Stimulated activated naive CD8-positive, alpha-beta T cell treated with anti-CD3 and anti-CD28 coated beads, Interleukin-15, amount 100 ng/mL, for 72 hours (primary cell): ENCODE measurements around the gene HDAC7.
"Not testable (repeated sequence)": the region's sequence is repeated elsewhere in the genome, so short reads cannot be mapped to it uniquely, and the experiment has no call there.

Source experiments
- ATAC-seq: fragments of 150-1000 bp; cut with Tn5 transposase; 2 replicates; pipeline ENCODE4 v1.10.0; 2021; ENCODE audit warnings: mild to moderate bottlenecking, moderate library complexity
- DNase-seq, 2 donors: peaks; one replicate each; pipeline ENCODE4 v3.0.0; 2021 to 2022
- H3K27ac Mint-ChIP-seq, 2 donors: one replicate each; pipeline ENCODE4 v1.8.0; 2022; ENCODE audit warnings: mild to moderate bottlenecking in 2 of 2, mixed read lengths in 2 of 2, moderate library complexity in 2 of 2
- H3K27me3 Mint-ChIP-seq: one replicate; pipeline ENCODE4 v1.8.0; 2022; ENCODE audit warnings: mixed read lengths
- H3K4me1 Mint-ChIP-seq: one replicate; pipeline ENCODE4 v1.8.0; 2022; ENCODE audit warnings: mild to moderate bottlenecking, mixed read lengths
- H3K4me3 Mint-ChIP-seq, 2 donors: one replicate each; pipeline ENCODE4 v1.8.0; 2022; ENCODE audit warnings: mild to moderate bottlenecking in 2 of 2, mixed read lengths in 2 of 2, moderate library complexity in 1 of 2
- H3K9me3 Mint-ChIP-seq, 2 donors: one replicate each; pipeline ENCODE4 v1.8.0; 2022; ENCODE audit warnings: mixed read lengths in 2 of 2

The HDAC7 gene

GRCh38 chr12:47813511-47814196 lies 6.0 kb downstream of the HDAC7 start:
- Mint-ChIP-seq H3K9me3 (peaks cover 6 to 7% of the 10 kb centered on the region in 2 donors), H3K27me3 (no peaks in the 10 kb centered on the region), H3K27ac (peak overlapping the region; percentile 96 to 99), H3K4me3 (peak overlapping the region; percentile 90 to 95), H3K4me1 (peaks cover 85% of the 10 kb centered on the region)
- DNase-seq (peak; percentile 50 to 65), ATAC-seq (peak; percentile 23)

GRCh38 chr12:47812797-47813510 lies 6.7 kb downstream of the HDAC7 start:
- Mint-ChIP-seq H3K9me3 (peaks cover 6 to 7% of the 10 kb centered on the region in 2 donors), H3K4me3 (peak overlapping the region; percentile 90 to 95), H3K27ac (peak overlapping the region; percentile 96 to 99), H3K27me3 (no peaks in the 10 kb centered on the region), H3K4me1 (peaks cover 92% of the 10 kb centered on the region)
- peak; percentile 79 for ATAC-seq
- peak; percentile 93 to 97 for DNase-seq

GRCh38 chr12:47811581-47812484 lies 7.9 kb downstream of the HDAC7 start:
- peak overlapping the region; percentile 90 to 95 for H3K4me3 Mint-ChIP-seq
- peak overlapping the region; percentile 94 for H3K27ac Mint-ChIP-seq
- ATAC-seq (no peak), DNase-seq (no peak)
- no peaks in the 10 kb centered on the region for H3K27me3 Mint-ChIP-seq
- peaks cover 6 to 7% of the 10 kb centered on the region in 2 donors for H3K9me3 Mint-ChIP-seq
- peaks cover 96% of the 10 kb centered on the region for H3K4me1 Mint-ChIP-seq

GRCh38 chr12:47811072-47811396 lies 8.7 kb downstream of the HDAC7 start:
- DNase-seq: no peak

GRCh38 chr12:47809518-47809917 lies 10.2 kb downstream of the HDAC7 start:
- not testable (repeated sequence) for H3K27me3 Mint-ChIP-seq, ATAC-seq, H3K9me3 Mint-ChIP-seq, DNase-seq
- peak overlapping the region; percentile 16 to 32 for H3K27ac Mint-ChIP-seq
- H3K4me3 Mint-ChIP-seq: peak overlapping the region; percentile 90 to 95
- peaks cover 96% of the 10 kb centered on the region for H3K4me1 Mint-ChIP-seq

More at GRCh38 chr12:47811072-47811396, 8.7 kb downstream of the HDAC7 start:
- Mint-ChIP-seq H3K4me1 (peaks cover 96% of the 10 kb centered on the region), H3K4me3 (peak overlapping the region; percentile 90 to 95), H3K9me3 (peaks cover 6 to 7% of the 10 kb centered on the region in 2 donors), H3K27me3 (no peaks in the 10 kb centered on the region), H3K27ac (peak overlapping the region; percentile 24 to 94)
- no peak for ATAC-seq

- peak; percentile 42 for ATAC-seq
- H3K4me1 Mint-ChIP-seq: peaks cover 96% of the 10 kb centered on the region
Observed at GRCh38 chr12:47808574-47809365, 10.9 kb downstream of the HDAC7 start.

GRCh38 chr12:47808050-47808449 lies 11.7 kb downstream of the HDAC7 start:
- ATAC-seq (peak; percentile 70), DNase-seq (peak; percentile 60 to 91)
- Mint-ChIP-seq H3K4me1 (peaks cover 96% of the 10 kb centered on the region), H3K9me3 (no peaks in the 10 kb centered on the region), H3K27me3 (no peaks in the 10 kb centered on the region), H3K4me3 (peak overlapping the region; percentile 78 to 95), H3K27ac (peak overlapping the region; percentile 74 to 90)

More at GRCh38 chr12:47808574-47809365, 10.9 kb downstream of the HDAC7 start:
- no peaks in the 10 kb centered on the region for H3K27me3 Mint-ChIP-seq
- DNase-seq: peak; percentile 60 to 75
- no peaks in the 10 kb centered on the region for H3K9me3 Mint-ChIP-seq
- H3K27ac Mint-ChIP-seq: peak overlapping the region; percentile 74 to 90
- H3K4me3 Mint-ChIP-seq: peak overlapping the region; percentile 78 to 95

GRCh38 chr12:47807338-47807737 lies 12.4 kb downstream of the HDAC7 start:
- Mint-ChIP-seq H3K27ac (peak overlapping the region; percentile 74 to 90), H3K27me3 (no peaks in the 10 kb centered on the region), H3K4me3 (peak overlapping the region; percentile 78 to 95), H3K9me3 (no peaks in the 10 kb centered on the region), H3K4me1 (peaks cover 100% of the 10 kb centered on the region)
- DNase-seq (no peak), ATAC-seq (no peak)

- H3K4me3 Mint-ChIP-seq: peak overlapping the region; percentile 78 to 95
- DNase-seq (no peak), ATAC-seq (no peak)
- no peaks in the 10 kb centered on the region for H3K9me3 Mint-ChIP-seq
- no peaks in the 10 kb centered on the region for H3K27me3 Mint-ChIP-seq
- peak overlapping the region; percentile 91 to 94 for H3K27ac Mint-ChIP-seq
- H3K4me1 Mint-ChIP-seq: peaks cover 100% of the 10 kb centered on the region
Observed at GRCh38 chr12:47805417-47805816, 14.3 kb downstream of the HDAC7 start.

- no peaks in the 10 kb centered on the region for H3K9me3 Mint-ChIP-seq
- no peaks in the 10 kb centered on the region for H3K27me3 Mint-ChIP-seq
- DNase-seq (no peak), ATAC-seq (no peak)
- peak overlapping the region; percentile 91 to 94 for H3K27ac Mint-ChIP-seq
- peaks cover 100% of the 10 kb centered on the region for H3K4me1 Mint-ChIP-seq
- peak overlapping the region; percentile 78 to 80 for H3K4me3 Mint-ChIP-seq
Observed at GRCh38 chr12:47804171-47804570, 15.5 kb downstream of the HDAC7 start.

- Mint-ChIP-seq H3K27me3 (no peaks in the 10 kb centered on the region), H3K9me3 (no peaks in the 10 kb centered on the region), H3K4me3 (peak overlapping the region; percentile 78 to 80), H3K4me1 (peaks cover 100% of the 10 kb centered on the region), H3K27ac (peak overlapping the region; percentile 89 to 93)
- ATAC-seq: no peak
- DNase-seq: no peak
Observed at GRCh38 chr12:47803191-47803875, 16.4 kb downstream of the HDAC7 start.

- Mint-ChIP-seq H3K4me1 (peaks cover 100% of the 10 kb centered on the region), H3K4me3 (peak overlapping the region; percentile 78 to 80), H3K27me3 (no peaks in the 10 kb centered on the region), H3K9me3 (no peaks in the 10 kb centered on the region), H3K27ac (peak overlapping the region; percentile 90 to 93)
- ATAC-seq (no peak), DNase-seq (no peak)
Observed at GRCh38 chr12:47802312-47802711, 17.4 kb downstream of the HDAC7 start.

GRCh38 chr12:47801904-47802246 lies 17.8 kb downstream of the HDAC7 start:
- H3K4me1 Mint-ChIP-seq: peaks cover 96% of the 10 kb centered on the region
- no peaks in the 10 kb centered on the region for H3K27me3 Mint-ChIP-seq
- DNase-seq: no peak
- H3K27ac Mint-ChIP-seq: peak overlapping the region; percentile 43 to 90
- H3K9me3 Mint-ChIP-seq: no peaks in the 10 kb centered on the region
- peak overlapping the region; percentile 78 to 80 for H3K4me3 Mint-ChIP-seq
- no peak for ATAC-seq

- Mint-ChIP-seq H3K27me3 (no peaks in the 10 kb centered on the region), H3K9me3 (no peaks in the 10 kb centered on the region), H3K27ac (peak overlapping the region; percentile 87 to 96), H3K4me1 (peaks cover 91% of the 10 kb centered on the region), H3K4me3 (peak overlapping the region in 1 of 2 donors; percentile 78)
- DNase-seq: no peak
- no peak for ATAC-seq
Observed at GRCh38 chr12:47801170-47801903, 18.4 kb downstream of the HDAC7 start.
